NCI-H2196 (cell line): ENCODE data around the gene FLOT1.

Experiments used
- DNase-seq: peaks from one replicate; lab custom pipeline; 2025; ENCODE audit not compliant: unreplicated experiment; lab: John Stamatoyannopoulos, UW

FLOT1 gene

GRCh38 chr6:30682143-30683117 is 60.1 kb downstream of the FLOT1 start:
- DNase-seq = no peak

DNA sequence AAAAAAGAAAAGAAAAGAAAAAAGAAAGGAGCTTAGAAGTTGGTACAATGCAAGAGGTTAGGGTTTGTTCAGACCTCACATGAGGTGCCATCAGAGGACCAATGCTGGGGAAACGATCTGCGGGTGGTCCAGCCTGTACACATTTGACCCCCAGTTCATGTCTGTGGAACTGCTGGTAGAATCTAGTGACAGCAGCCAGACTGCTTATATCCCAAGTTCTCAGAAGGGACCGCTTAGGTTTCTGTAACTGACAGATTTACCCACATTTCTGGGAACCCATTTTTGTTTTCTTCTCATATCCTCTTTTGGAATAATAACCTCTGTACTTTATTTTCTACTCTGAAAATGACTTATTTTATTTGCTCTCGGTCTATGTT is 60.7 kb downstream of the FLOT1 start:
- DNase-seq = no peak

GRCh38 chr6:30679765-30680535 is 62.5 kb downstream of the FLOT1 start:
- DNase-seq = no peak

GRCh38 chr6:30678964-30679726 is 63.3 kb downstream of the FLOT1 start:
- DNase-seq = peak; percentile 72
